Natural killer cell treated with Interleukin-12 subunit alpha and Interleukin-12 subunit beta and Interleukin-15 and Interleukin-18, amount 100 ng/mL, for 72 hours (primary cell): Measurements from ENCODE around the gene SOD3. TPM values are rescaled to one million over a fixed set of nuclear protein-coding genes. Genes with fewer than 3 reads are reported as not detected.

Experiments used
- ATAC-seq, 2 donors: fragments of 150-1000 bp; cut with Tn5 transposase in 1 of 2; sonication (Bioruptor Pico), chemical (Tn5 transposase) in 1 of 2; 2 replicates each; pipeline ENCODE4 v1.10.0; 2021
- DNase-seq: peaks from one replicate; pipeline ENCODE4 v3.0.0; 2022; ENCODE audit warnings: low spot score
- H3K27ac Mint-ChIP-seq, 2 donors: 1 replicate in 1 of 2; 2 replicates in 1 of 2; pipeline ENCODE4 v1.8.0; 2022; ENCODE audit warnings: mixed read lengths in 2 of 2, mild to moderate bottlenecking in 1 of 2, moderate library complexity in 1 of 2
- H3K27me3 Mint-ChIP-seq, 2 donors: 1 replicate in 1 of 2; 2 replicates in 1 of 2; pipeline ENCODE4 v1.8.0; 2022; ENCODE audit warnings: mixed read lengths in 2 of 2
- H3K36me3 Mint-ChIP-seq: one replicate; pipeline ENCODE4 v1.8.0; 2022; ENCODE audit warnings: mixed read lengths
- H3K4me1 Mint-ChIP-seq, 2 donors: 1 replicate in 1 of 2; 2 replicates in 1 of 2; pipeline ENCODE4 v1.8.0; 2022; ENCODE audit warnings: low read depth in 2 of 2, mixed read lengths in 2 of 2, mild to moderate bottlenecking in 1 of 2
- H3K4me3 Mint-ChIP-seq: one replicate; pipeline ENCODE4 v1.8.0; 2022; ENCODE audit warnings: mixed read lengths
- H3K9me3 Mint-ChIP-seq: 2 replicates; pipeline ENCODE4 v1.8.0; 2022; ENCODE audit warnings: mixed read lengths
- total RNA-seq, 2 donors: library from RNA; stranded (reverse); gene quantifications; one replicate each; pipeline ENCODE4 v1.2.3, GENCODE V29; 2022

Gene SOD3
- total RNA-seq, 2 donors from 2014 or later = not detected

DNA sequence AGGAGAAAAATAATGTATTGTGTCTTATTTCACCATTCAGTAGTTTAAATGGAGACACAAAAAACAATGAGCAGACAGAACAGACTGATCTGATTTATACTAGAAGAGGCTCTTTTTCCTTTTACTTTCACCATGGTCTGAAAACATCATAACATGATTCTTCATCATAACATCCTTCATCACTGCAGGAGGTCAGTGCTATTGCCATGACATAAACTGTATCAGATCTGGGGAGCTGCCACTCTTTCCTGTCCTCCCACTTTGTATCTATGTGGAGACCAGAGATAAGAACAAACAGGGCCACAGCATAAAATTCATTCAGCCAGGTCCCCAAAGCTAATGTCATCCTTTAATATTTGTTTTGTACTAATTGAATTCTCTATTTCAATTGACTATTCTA, 25.2 kb downstream of the SOD3 start:
- H3K36me3 Mint-ChIP-seq = no peaks in the 10 kb centered on the region
- H3K27me3 Mint-ChIP-seq = peaks cover 4 to 9% of the 10 kb centered on the region in 2 donors
- ATAC-seq = no peak
- H3K9me3 Mint-ChIP-seq = peaks cover 4% of the 10 kb centered on the region
- H3K4me1 Mint-ChIP-seq = no peaks in the 10 kb centered on the region
- no peak for DNase-seq
- H3K27ac Mint-ChIP-seq = no peak overlapping the region
- H3K4me3 Mint-ChIP-seq = no peak overlapping the region

DNA sequence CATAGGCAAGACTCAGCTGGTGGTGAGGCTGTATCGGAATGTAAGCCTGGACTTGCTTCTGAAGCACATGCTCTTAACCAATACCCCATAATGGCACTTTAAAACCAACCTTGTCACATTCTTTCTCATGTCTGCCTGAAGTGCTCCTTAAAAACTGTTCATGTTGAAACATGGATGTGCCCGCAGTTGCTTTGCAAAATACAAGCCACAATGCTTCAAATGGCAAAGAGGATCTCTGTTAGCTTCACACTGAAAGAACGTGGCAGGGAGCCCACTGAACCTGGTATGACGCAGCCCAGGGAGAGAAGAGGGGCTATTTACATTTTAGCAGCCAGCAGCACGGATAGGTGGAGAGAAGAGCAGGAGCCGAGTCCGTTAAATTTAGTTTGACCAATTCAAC, 29.3 kb downstream of the SOD3 start:
- DNase-seq (no peak), ATAC-seq (no peak)
- H3K9me3 Mint-ChIP-seq = no peaks in the 10 kb centered on the region
- no peak overlapping the region for H3K4me3 Mint-ChIP-seq
- no peaks in the 10 kb centered on the region for H3K36me3 Mint-ChIP-seq
- peaks cover 16 to 26% of the 10 kb centered on the region in 2 donors for H3K27me3 Mint-ChIP-seq
- no peak overlapping the region for H3K27ac Mint-ChIP-seq
- no peaks in the 10 kb centered on the region for H3K4me1 Mint-ChIP-seq

DNA sequence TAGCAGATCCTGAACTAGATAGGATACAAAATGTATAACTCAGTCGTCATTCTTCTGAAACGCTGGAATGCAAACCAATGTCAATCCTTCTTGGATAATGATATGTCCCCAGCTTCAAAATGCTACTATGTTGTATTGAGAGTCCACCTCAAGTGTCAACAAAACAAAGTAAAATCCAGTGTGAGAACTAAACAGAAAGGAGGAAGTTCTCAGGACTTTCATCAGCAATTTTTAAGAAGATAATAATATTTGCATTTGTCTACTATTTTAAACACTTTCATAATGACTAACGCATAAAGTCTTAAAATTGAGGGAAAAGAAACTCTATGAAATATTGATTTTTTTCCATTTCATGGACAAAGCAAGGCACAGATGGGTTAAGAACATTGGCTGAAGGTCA, 36.3 kb downstream of the SOD3 start:
- Mint-ChIP-seq H3K27me3 (peaks cover 8 to 9% of the 10 kb centered on the region in 2 donors), H3K36me3 (no peaks in the 10 kb centered on the region), H3K4me3 (no peak overlapping the region), H3K9me3 (no peaks in the 10 kb centered on the region), H3K4me1 (no peaks in the 10 kb centered on the region), H3K27ac (no peak overlapping the region)
- DNase-seq (no peak), ATAC-seq (no peak)

DNA sequence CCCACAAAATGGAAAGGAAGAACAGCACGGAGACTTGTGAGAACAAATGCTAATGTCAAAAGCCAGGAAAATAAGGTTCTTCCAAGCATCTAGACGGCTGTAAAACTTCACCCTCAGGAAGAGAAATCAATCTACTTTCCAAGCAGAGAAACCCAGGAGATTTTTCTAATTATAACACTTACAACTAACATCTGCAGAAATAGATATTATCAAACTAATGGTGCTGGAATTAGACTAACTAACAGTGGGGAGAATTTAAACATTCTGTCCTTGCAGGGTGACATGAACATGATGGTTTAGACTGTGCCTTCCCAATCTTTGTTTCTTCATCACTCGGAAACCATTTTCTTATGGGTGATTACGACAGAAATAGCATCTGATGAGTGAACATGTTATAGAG, 40.3 kb downstream of the SOD3 start:
- Mint-ChIP-seq H3K4me1 (no peaks in the 10 kb centered on the region), H3K36me3 (no peaks in the 10 kb centered on the region), H3K4me3 (no peak overlapping the region), H3K27ac (no peak overlapping the region), H3K27me3 (no peaks in the 10 kb centered on the region), H3K9me3 (no peaks in the 10 kb centered on the region)
- DNase-seq (no peak), ATAC-seq (no peak)

DNA sequence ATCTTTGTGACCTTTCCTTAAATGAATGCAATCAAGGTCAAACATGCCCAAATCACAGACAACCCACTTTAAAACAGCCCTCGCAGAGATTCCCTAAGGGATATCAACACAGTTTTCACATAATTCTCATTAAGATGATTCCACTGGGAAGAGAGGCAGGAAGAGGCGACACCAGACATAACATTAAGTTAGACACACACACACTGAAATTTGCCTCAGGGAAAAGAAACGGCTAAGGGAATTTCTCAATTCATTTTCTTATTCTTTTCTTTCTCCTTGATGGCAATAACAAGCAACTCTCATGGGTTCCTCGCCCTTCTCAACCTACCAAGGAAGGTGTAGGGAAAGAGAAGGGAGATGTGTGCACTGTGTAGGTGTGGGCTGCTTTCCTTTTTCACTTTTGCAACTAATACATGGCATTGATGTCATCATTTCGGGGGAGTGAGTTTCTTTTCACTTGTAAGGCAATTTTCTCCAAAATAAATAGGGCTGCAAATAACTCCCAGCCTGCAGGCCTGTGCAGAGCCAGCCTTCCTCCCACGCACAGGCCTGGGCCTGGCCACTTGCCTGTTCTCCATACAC, 41.4 kb downstream of the SOD3 start:
- Mint-ChIP-seq H3K9me3 (no peaks in the 10 kb centered on the region), H3K36me3 (no peaks in the 10 kb centered on the region), H3K27me3 (no peaks in the 10 kb centered on the region), H3K4me1 (no peaks in the 10 kb centered on the region), H3K27ac (no peak overlapping the region), H3K4me3 (no peak overlapping the region)
- no peak for DNase-seq
- no peak for ATAC-seq

DNA sequence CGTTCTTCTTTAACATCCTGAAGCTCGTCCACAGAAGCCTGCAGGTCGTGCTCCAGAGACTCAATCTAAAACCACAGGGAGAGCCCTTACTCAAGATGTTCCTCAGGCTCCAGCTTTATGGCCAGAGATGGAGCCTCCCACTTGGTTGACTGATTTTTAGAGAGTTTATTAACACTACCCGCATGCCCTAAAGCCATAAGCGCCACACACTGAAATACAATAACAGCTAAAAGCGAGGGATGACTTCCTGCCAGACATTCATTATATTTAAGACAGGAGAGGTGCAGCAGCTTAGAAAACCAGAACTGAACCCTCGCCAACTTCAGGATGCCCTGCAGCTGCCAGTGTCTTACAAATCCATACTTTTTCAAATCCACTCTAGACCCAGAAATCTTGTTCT, 42.0 kb downstream of the SOD3 start:
- no peaks in the 10 kb centered on the region for H3K27me3 Mint-ChIP-seq
- ATAC-seq = no peak

DNA sequence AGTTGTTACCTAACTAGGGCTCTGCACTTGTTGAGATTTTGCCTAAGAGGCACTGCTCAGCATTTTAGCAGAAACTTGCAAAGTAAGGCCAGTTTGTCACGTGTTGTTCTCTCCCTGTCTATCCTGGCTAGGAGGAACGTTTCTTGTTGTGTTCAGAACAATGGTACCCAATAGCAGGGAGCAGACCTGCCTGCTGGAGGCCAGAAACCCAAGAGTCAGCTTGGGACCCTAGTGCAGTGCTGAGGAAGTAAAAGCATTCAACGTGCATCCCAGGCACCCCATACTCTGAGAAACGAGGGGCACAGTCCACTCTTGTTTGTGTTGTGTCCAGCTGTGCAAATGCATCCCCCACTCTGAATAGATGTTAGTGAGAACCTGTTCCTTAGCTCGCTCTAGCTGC, 42.4 kb downstream of the SOD3 start:
- Mint-ChIP-seq H3K27me3 (no peaks in the 10 kb centered on the region), H3K4me1 (no peaks in the 10 kb centered on the region), H3K9me3 (no peaks in the 10 kb centered on the region), H3K27ac (no peak overlapping the region), H3K36me3 (no peaks in the 10 kb centered on the region), H3K4me3 (no peak overlapping the region)
- ATAC-seq (no peak), DNase-seq (no peak)

More for the DNA sequence above, 42.0 kb downstream of the SOD3 start:
- DNase-seq = no peak
- no peaks in the 10 kb centered on the region for H3K9me3 Mint-ChIP-seq
- H3K4me3 Mint-ChIP-seq = no peak overlapping the region
- H3K4me1 Mint-ChIP-seq = no peaks in the 10 kb centered on the region
- no peaks in the 10 kb centered on the region for H3K36me3 Mint-ChIP-seq
- H3K27ac Mint-ChIP-seq = no peak overlapping the region

DNA sequence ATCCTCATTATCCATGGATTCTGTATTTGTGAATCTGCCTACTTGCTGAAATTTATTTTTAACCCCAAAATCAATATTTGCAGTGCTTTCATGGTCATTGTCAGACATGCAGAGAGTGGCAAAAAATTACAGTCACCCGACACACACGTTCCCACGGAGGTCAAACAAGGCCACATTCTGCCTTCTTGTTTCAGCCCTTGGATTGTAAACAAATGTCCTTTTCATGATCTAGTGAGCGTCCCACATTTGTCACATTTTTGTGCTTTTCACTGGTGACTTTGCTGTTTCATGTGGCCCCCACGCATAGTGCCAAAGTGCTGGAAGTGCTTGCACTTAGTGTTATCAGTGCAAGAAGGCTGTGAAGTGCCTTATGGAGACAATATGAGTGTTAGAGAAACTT, 45.0 kb downstream of the SOD3 start:
- Mint-ChIP-seq H3K36me3 (no peaks in the 10 kb centered on the region), H3K9me3 (no peaks in the 10 kb centered on the region), H3K4me3 (no peak overlapping the region), H3K27me3 (no peaks in the 10 kb centered on the region), H3K27ac (no peak overlapping the region), H3K4me1 (no peaks in the 10 kb centered on the region)
- DNase-seq (no peak), ATAC-seq (no peak)

DNA sequence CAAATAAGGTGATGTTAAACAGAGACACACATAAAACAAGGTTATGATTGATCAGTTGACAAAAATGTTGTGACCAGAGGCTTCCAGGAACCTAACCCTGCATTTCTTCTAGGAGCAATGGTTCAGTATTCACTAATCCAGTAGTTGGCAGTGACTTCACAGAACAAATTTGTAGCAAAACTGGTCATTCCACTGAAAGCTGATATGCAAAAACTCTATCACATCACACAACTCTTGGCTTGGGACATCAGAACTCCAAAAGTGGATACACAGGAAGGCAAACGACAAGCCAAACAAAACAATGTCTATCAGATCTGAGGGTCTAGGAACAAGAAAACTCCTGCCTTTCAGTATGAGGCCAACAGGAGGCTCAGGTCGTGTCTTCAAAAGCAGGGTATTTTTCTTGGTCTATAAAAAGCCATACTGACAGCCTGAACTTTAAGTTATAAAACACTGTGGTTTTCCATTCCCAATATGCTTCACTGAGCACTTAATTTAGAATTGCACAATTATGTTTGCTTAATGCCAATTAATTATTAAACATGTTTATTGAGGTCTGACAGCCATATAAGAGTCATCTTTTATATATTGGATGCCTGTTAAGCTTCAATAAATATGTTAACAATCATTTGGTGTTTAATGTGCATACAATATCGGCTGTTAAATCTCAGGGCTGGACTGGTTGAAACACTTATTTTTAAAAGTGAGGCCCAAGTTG, 45.6 kb downstream of the SOD3 start:
- ATAC-seq (no peak), DNase-seq (no peak)
- Mint-ChIP-seq H3K9me3 (no peaks in the 10 kb centered on the region), H3K36me3 (no peaks in the 10 kb centered on the region), H3K27me3 (no peaks in the 10 kb centered on the region), H3K4me3 (no peak overlapping the region), H3K4me1 (no peaks in the 10 kb centered on the region), H3K27ac (no peak overlapping the region)

DNA sequence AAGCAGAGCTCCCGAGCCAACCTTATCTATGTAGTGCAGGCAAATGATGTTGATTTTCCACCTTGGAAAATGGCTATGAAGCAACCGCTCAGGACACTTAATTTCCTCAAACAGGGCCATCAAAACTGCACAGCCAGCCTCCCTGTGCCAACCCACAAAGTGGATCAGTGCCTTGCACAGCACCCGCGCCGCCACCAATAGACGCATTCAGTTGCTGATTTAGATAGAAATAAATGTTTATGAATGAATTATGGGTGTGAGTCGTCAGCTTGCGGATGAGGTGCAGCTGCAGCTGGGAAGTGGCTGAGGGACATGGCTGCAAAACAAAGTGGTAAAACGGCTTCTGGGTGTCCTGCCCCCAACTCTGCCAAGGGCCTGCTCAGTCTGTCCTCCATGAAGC, 47.0 kb downstream of the SOD3 start:
- H3K9me3 Mint-ChIP-seq = no peaks in the 10 kb centered on the region
- H3K36me3 Mint-ChIP-seq = no peaks in the 10 kb centered on the region
- H3K4me1 Mint-ChIP-seq = no peaks in the 10 kb centered on the region
- no peak overlapping the region for H3K4me3 Mint-ChIP-seq
- no peak overlapping the region for H3K27ac Mint-ChIP-seq
- DNase-seq (no peak), ATAC-seq (no peak)
- H3K27me3 Mint-ChIP-seq = no peaks in the 10 kb centered on the region

DNA sequence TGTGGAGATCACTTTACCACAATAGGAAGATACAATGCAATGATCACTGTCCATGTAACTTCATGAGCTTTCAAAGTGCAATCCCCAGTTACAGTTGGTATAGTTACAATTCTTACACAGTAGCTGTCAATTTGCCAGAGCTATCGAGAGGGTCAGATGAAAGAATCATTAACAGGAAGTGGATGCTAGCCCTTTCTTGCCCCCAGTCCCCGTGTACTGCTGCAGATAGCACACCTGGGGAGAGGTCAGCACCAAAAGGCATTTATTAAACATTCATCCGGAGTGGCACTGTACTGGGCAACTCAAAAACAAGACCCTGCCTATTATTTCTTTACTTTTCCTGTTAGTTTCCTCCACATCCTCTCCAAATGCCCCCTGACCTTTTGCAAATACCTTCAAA, 47.7 kb downstream of the SOD3 start:
- no peak for ATAC-seq
- Mint-ChIP-seq H3K36me3 (no peaks in the 10 kb centered on the region), H3K27ac (no peak overlapping the region), H3K4me1 (no peaks in the 10 kb centered on the region), H3K9me3 (no peaks in the 10 kb centered on the region), H3K27me3 (no peaks in the 10 kb centered on the region), H3K4me3 (no peak overlapping the region)
- DNase-seq = no peak

DNA sequence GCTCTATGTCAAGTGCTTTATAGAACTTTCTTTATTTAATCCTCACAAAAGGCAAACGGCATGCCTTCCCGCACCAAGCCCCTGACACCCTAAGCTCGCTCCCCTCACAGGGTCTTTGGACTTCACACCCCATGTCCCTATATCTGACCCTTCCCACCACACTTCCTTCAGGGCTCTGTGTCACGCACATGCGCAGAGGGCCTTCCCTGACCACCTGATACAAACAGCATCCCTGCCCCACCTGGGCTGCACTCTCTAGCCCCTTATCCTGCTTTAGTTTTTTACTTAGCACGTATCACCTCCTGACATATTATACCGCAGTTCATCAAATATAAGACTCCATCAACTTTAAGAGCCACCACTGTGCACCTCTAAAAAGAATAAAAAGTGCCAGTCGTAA, 49.8 kb downstream of the SOD3 start:
- Mint-ChIP-seq H3K4me3 (no peak overlapping the region), H3K27me3 (no peaks in the 10 kb centered on the region), H3K27ac (no peak overlapping the region), H3K9me3 (no peaks in the 10 kb centered on the region), H3K36me3 (no peaks in the 10 kb centered on the region), H3K4me1 (no peaks in the 10 kb centered on the region)
- DNase-seq (no peak), ATAC-seq (no peak)

DNA sequence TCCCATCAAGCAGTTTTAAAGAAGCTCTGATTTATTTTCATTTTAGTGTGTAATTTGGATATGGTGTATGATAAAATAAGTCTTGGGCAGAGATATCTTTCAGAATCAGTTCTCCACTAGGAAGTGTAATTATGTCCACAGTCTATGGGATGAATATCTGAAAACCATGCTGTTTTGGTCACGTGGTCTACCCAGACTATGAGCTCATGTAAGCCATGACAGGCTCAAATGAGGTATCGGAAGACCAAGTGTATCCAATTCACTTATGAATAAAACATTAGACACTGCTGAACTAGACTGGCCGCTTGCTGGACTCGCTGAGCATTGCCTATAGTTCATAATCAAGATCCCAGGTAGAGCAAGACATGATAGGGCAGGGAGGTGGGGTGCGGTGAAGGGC, 50.5 kb downstream of the SOD3 start:
- ATAC-seq (peak in 1 of 2 donors; percentile 7), DNase-seq (no peak)
- H3K36me3 Mint-ChIP-seq = no peaks in the 10 kb centered on the region
- no peak overlapping the region for H3K27ac Mint-ChIP-seq
- H3K27me3 Mint-ChIP-seq = no peaks in the 10 kb centered on the region
- no peak overlapping the region for H3K4me3 Mint-ChIP-seq
- no peaks in the 10 kb centered on the region for H3K9me3 Mint-ChIP-seq
- no peaks in the 10 kb centered on the region for H3K4me1 Mint-ChIP-seq

DNA sequence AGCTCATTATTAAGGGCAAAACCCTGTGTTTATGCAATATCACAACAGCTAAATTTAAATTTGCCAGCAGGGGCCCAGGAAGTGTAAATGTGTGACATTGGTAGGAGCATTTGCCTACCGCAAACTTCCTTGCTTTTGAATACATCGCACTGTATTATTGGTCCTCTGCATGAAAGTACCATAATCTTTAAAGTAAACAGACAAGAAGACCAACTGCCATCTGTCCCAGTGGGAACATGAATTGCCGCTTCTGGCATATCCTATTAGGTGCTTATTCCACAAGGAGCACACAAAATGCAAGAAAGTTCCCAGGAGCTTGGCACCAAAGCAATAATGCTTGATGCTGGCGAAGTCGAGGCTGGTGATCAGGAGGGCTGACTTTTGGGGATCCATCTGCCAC, 51.3 kb downstream of the SOD3 start:
- DNase-seq = no peak
- Mint-ChIP-seq H3K9me3 (no peaks in the 10 kb centered on the region), H3K4me1 (no peaks in the 10 kb centered on the region), H3K36me3 (no peaks in the 10 kb centered on the region), H3K27ac (no peak overlapping the region), H3K27me3 (no peaks in the 10 kb centered on the region), H3K4me3 (no peak overlapping the region)
- ATAC-seq = no peak

DNA sequence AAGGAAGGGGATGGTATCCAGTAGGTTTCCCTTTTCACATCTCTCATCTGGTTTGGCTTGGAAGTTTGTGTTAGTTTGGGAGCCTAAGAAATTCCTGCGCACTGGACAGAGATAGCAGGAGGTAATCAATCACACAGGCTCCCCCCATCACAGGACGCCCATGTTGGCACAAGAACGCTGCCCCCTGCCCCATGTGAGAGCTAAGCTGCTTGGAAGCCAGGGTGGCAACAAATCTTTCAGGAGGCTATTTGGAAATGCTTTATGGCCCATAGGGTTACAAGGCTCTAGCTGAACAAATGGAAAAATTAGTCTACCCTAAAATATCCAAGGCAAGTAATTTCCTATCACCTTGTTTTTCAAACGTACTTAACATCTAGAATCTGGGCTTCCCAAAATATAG, 54.0 kb downstream of the SOD3 start:
- ATAC-seq (no peak), DNase-seq (no peak)
- no peaks in the 10 kb centered on the region for H3K4me1 Mint-ChIP-seq
- H3K27me3 Mint-ChIP-seq = peaks cover 0 to 6% of the 10 kb centered on the region in 2 donors
- H3K9me3 Mint-ChIP-seq = no peaks in the 10 kb centered on the region
- H3K4me3 Mint-ChIP-seq = no peak overlapping the region
- H3K27ac Mint-ChIP-seq = no peak overlapping the region
- no peaks in the 10 kb centered on the region for H3K36me3 Mint-ChIP-seq
